ENCODE measurements around the gene MT1F.

The MT1F gene

GRCh38 chr16:56626685-56627084 lies 31.1 kb upstream of the MT1F start:
- peak overlapping the region; percentile 77 for H3K4me3 ChIP-seq (ENCODE audit: control insufficient read depth, low read depth, low read length)
- no peak for DNase-seq (ENCODE audit: low read depth)
- TF ChIP-seq CTCF (conservative IDR thresholded peaks at IDR 0.05; ENCODE audit: control insufficient read depth, insufficient read depth, low read depth, low read length) = no peak

GRCh38 chr16:56628486-56629350 lies 29.0 kb upstream of the MT1F start:
- peak; percentile 39 for DNase-seq (ENCODE audit: low read depth)
- TF ChIP-seq CTCF (conservative IDR thresholded peaks at IDR 0.05; ENCODE audit: control insufficient read depth, insufficient read depth, low read depth, low read length) = no peak

GRCh38 chr16:56629531-56629930 lies 28.2 kb upstream of the MT1F start:
- DNase-seq (ENCODE audit: low read depth) = no peak
- no peak overlapping the region for H3K4me3 ChIP-seq (ENCODE audit: control insufficient read depth, low read depth, low read length)
- no peak for TF ChIP-seq CTCF (conservative IDR thresholded peaks at IDR 0.05; ENCODE audit: control insufficient read depth, insufficient read depth, low read depth, low read length)

More at GRCh38 chr16:56628486-56629350, 29.0 kb upstream of the MT1F start:
- H3K4me3 ChIP-seq (ENCODE audit: control insufficient read depth, low read depth, low read length) = no peak overlapping the region

DNA sequence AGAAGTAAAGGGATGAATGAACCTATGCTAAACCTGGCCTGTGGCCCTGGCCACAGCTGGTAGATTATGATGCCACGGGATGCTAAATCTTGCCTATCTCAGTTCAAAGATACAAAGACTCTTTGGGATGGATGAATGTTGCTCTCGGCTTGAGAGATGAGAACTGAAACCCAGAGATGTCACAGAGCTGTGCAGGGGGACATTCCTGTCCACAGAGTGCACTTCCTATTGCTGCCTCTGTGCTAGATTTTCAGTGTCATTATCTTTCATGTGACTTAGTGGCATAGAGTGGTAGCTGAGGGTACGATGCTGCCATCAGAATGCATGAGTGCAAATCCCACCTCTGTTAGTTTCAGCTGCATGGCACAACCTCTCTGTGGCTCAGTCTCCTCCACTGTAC lies 27.6 kb upstream of the MT1F start:
- no peak overlapping the region for H3K4me3 ChIP-seq (ENCODE audit: control insufficient read depth, low read depth, low read length)
- no peak for DNase-seq (ENCODE audit: low read depth)
- TF ChIP-seq CTCF (conservative IDR thresholded peaks at IDR 0.05; ENCODE audit: control insufficient read depth, insufficient read depth, low read depth, low read length) = no peak

- no peak for DNase-seq (ENCODE audit: low read depth)
- no peak overlapping the region for H3K4me3 ChIP-seq (ENCODE audit: control insufficient read depth, low read depth, low read length)
- TF ChIP-seq CTCF (conservative IDR thresholded peaks at IDR 0.05; ENCODE audit: control insufficient read depth, insufficient read depth, low read depth, low read length) = no peak
Measured at GRCh38 chr16:56631197-56631596, 26.6 kb upstream of the MT1F start.

- no peak for TF ChIP-seq CTCF (conservative IDR thresholded peaks at IDR 0.05; ENCODE audit: control insufficient read depth, insufficient read depth, low read depth, low read length)
- peak overlapping the region; percentile 35 for H3K4me3 ChIP-seq (ENCODE audit: control insufficient read depth, low read depth, low read length)
- DNase-seq (ENCODE audit: low read depth) = no peak
Measured at GRCh38 chr16:56631832-56632155, 26.0 kb upstream of the MT1F start.
